Neuronal stem cell (in vitro differentiated cells): ENCODE data around the gene UNC13D.

Experiments
- DNase-seq: peaks from one replicate; pipeline ENCODE4 v3.0.0-alpha.2; 2013; ENCODE audit warnings: low spot score
- H2AFZ ChIP-seq: one replicate; pipeline ENCODE4 v1.6.1; 2013; ENCODE audit warnings: mild to moderate bottlenecking, low read length, inconsistent platforms
- H2AK5ac ChIP-seq: 2 replicates; pipeline ENCODE4 v1.6.1; 2013; ENCODE audit warnings: low read depth, mild to moderate bottlenecking, inconsistent platforms, low read length, moderate library complexity, mixed read lengths
- H2BK120ac ChIP-seq: 2 replicates; pipeline ENCODE4 v1.6.1; 2013; ENCODE audit warnings: low read depth, mild to moderate bottlenecking, inconsistent platforms, low read length, moderate library complexity, mixed read lengths
- H2BK12ac ChIP-seq: one replicate; pipeline ENCODE4 v1.6.1; 2013; ENCODE audit warnings: low read length, inconsistent platforms
- H2BK15ac ChIP-seq: 2 replicates; pipeline ENCODE4 v1.6.1; 2013; ENCODE audit warnings: mild to moderate bottlenecking, low read length, inconsistent platforms, mixed read lengths
- H2BK5ac ChIP-seq: one replicate; pipeline ENCODE4 v1.6.1; 2013; ENCODE audit warnings: inconsistent platforms, mild to moderate bottlenecking, low read length, moderate library complexity
- H3K14ac ChIP-seq: one replicate; pipeline ENCODE4 v1.6.1; 2013; ENCODE audit warnings: low read length, inconsistent platforms
- H3K18ac ChIP-seq: 2 replicates; pipeline ENCODE4 v1.6.1; 2013; ENCODE audit warnings: low read length, inconsistent platforms
- H3K23ac ChIP-seq: 2 replicates; pipeline ENCODE4 v1.6.1; 2013; ENCODE audit warnings: low read depth, mild to moderate bottlenecking, mixed read lengths, low read length, inconsistent platforms; ENCODE audit not compliant: poor library complexity
- H3K27ac ChIP-seq: replicated peaks from 3 replicates; pipeline ENCODE4 v1.5.1; 2013; ENCODE audit warnings: low read length, inconsistent platforms
- H3K27me3 ChIP-seq, 3 experiments: 2 replicates each; pipeline ENCODE4 v1.6.1; 2013; ENCODE audit warnings: low read length in 3 of 3, mild to moderate bottlenecking in 2 of 3, inconsistent platforms in 1 of 3, low read depth in 1 of 3, mixed read lengths in 1 of 3, moderate library complexity in 1 of 3; ENCODE audit not compliant: control insufficient read depth in 3 of 3, insufficient read depth in 3 of 3
- H3K36me3 ChIP-seq, 2 donors: replicated peaks in 1 of 2; 2 replicates each; pipeline ENCODE4 v1.6.1; 2013; ENCODE audit warnings: low read length in 2 of 2; ENCODE audit not compliant: control insufficient read depth in 2 of 2, insufficient read depth in 2 of 2
- H3K4ac ChIP-seq: 2 replicates; pipeline ENCODE4 v1.6.1; 2013; ENCODE audit warnings: inconsistent platforms, mild to moderate bottlenecking, low read length, moderate library complexity
- H3K4me1 ChIP-seq, 2 donors: 1 replicate in 1 of 2; 2 replicates in 1 of 2; pipeline ENCODE4 v1.6.1; 2013; ENCODE audit warnings: low read length in 2 of 2, low read depth in 1 of 2; ENCODE audit not compliant: control insufficient read depth in 2 of 2, insufficient read depth in 1 of 2
- H3K4me2 ChIP-seq: one replicate; pipeline ENCODE4 v1.6.1; 2013; ENCODE audit warnings: mild to moderate bottlenecking, low read length, inconsistent platforms; ENCODE audit not compliant: insufficient read depth, poor library complexity, severe bottlenecking
- H3K4me3 ChIP-seq, 2 donors: 2 replicates each; pipeline ENCODE4 v1.5.1; 2013; ENCODE audit warnings: low read length in 2 of 2, mild to moderate bottlenecking in 2 of 2, inconsistent platforms in 1 of 2, moderate library complexity in 1 of 2
- H3K79me1 ChIP-seq: one replicate; pipeline ENCODE4 v1.6.1; 2013; ENCODE audit warnings: low read depth, mild to moderate bottlenecking, inconsistent platforms, low read length, moderate library complexity
- H3K9ac ChIP-seq: one replicate; pipeline ENCODE4 v1.6.1; 2013; ENCODE audit warnings: mild to moderate bottlenecking, low read depth, low read length, inconsistent platforms; ENCODE audit not compliant: poor library complexity
- H3K9me3 ChIP-seq, 2 donors: replicated peaks in 1 of 2; 2 replicates each; pipeline versions ENCODE3 to v1.6.1; 2013; ENCODE audit warnings: low read length in 2 of 2, mild to moderate bottlenecking in 2 of 2, inconsistent platforms in 1 of 2, low read depth in 1 of 2, mixed read lengths in 1 of 2, moderate library complexity in 1 of 2; ENCODE audit not compliant: control insufficient read depth in 2 of 2, insufficient read depth in 1 of 2
- H4K8ac ChIP-seq: one replicate; pipeline ENCODE4 v1.6.1; 2013; ENCODE audit warnings: low read depth, mild to moderate bottlenecking, inconsistent platforms, low read length, moderate library complexity
- H4K91ac ChIP-seq: one replicate; pipeline ENCODE4 v1.6.1; 2013; ENCODE audit warnings: low read length, low read depth, mild to moderate bottlenecking, inconsistent platforms; ENCODE audit not compliant: poor library complexity
- WGBS, 2 donors: extraction: QIAGEN DNeasy Blood & Tissue Kit; methylation state at CpG; one replicate each; pipeline ENCODE4 v1.1.7; 2013; ENCODE audit warnings: missing lambda C conversion rate in 2 of 2, mixed read lengths in 1 of 2; ENCODE audit not compliant: insufficient read length in 2 of 2, insufficient replicate concordance in 1 of 2; ENCODE audit errors: extremely low coverage in 2 of 2; 5-methylcytosine and 5-hydroxymethylcytosine counted together

The UNC13D gene

DNA sequence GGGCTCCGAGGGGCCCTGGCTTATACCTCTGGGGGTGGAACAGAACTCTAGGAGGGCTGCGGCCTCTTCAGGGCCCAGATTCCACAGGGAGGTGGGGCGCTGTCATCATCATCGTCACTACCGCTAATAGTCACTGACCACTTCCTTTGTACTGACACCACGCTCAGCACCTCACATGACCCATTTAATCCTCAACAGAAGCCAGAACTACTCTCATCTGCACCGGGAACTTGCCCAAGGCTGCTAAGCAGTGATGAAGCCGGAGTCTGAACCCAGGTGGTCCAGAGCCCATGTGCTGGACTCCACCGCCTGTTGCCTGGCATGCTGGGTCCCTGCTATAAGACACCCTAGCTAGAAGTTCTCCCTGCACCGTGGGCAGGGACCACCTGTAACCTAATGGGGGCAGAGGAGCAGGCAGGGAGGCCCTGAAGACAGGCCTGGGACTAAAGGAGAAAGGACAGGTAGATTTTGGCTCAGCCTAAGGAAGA, 12.0 kb downstream of the UNC13D start:
- no peak overlapping the region for H3K4me2 ChIP-seq
- WGBS, 2 donors = no CpG with 5 or more reads among the region's 10 CpGs
- no peak for DNase-seq
- no peak overlapping the region for H3K27ac ChIP-seq
- H2BK120ac ChIP-seq = peak overlapping the region; percentile 89
- peaks cover 4% of the 10 kb centered on the region for H3K79me1 ChIP-seq
- no peaks in the 10 kb centered on the region for H3K9me3 ChIP-seq
- H2BK12ac ChIP-seq = no peak overlapping the region
- peak overlapping the region; percentile 94 for H3K18ac ChIP-seq
- peak overlapping the region; percentile 78 for H3K14ac ChIP-seq
- H3K23ac ChIP-seq = peak overlapping the region; percentile 61
- H2BK5ac ChIP-seq = peak overlapping the region; percentile 71
- H3K9ac ChIP-seq = peak overlapping the region; percentile 67
- peak overlapping the region; percentile 40 for H2AFZ ChIP-seq
- no peak overlapping the region for H4K91ac ChIP-seq
- peak overlapping the region; percentile 58 for H2AK5ac ChIP-seq
- H2BK15ac ChIP-seq = no peak overlapping the region
- no peaks in the 10 kb centered on the region for H3K36me3 ChIP-seq
- no peak overlapping the region for H3K4me3 ChIP-seq
- H4K8ac ChIP-seq = no peak overlapping the region
- H3K4ac ChIP-seq = no peak overlapping the region
- H3K27me3 ChIP-seq = no peaks in the 10 kb centered on the region
- peaks cover 20 to 21% of the 10 kb centered on the region in 2 donors for H3K4me1 ChIP-seq

GRCh38 chr17:75831032-75831571, 13.1 kb downstream of the UNC13D start:
- Histone ChIP-seq H4K91ac (no peak overlapping the region), H2BK12ac (no peak overlapping the region), H3K4me2 (no peak overlapping the region), H4K8ac (peak overlapping the region; percentile 24), H3K36me3 (peaks cover 5 to 7% of the 10 kb centered on the region in 2 donors), H2AK5ac (peak overlapping the region; percentile 4), H2BK5ac (no peak overlapping the region), H3K27ac (no peak overlapping the region), H3K4ac (no peak overlapping the region), H3K9me3 (no peaks in the 10 kb centered on the region), H3K23ac (no peak overlapping the region), H3K9ac (peak overlapping the region; percentile 37), H3K79me1 (peaks cover 4% of the 10 kb centered on the region), H3K27me3 (no peaks in the 10 kb centered on the region), H2AFZ (no peak overlapping the region), H2BK15ac (no peak overlapping the region), H3K4me1 (peaks cover 13 to 21% of the 10 kb centered on the region in 2 donors), H3K18ac (no peak overlapping the region), H2BK120ac (no peak overlapping the region), H3K4me3 (no peak overlapping the region), H3K14ac (no peak overlapping the region)
- no peak for DNase-seq
- WGBS, 2 donors = no CpG with 5 or more reads among the region's 15 CpGs

GRCh38 chr17:75830164-75831031, 13.8 kb downstream of the UNC13D start:
- WGBS, 2 donors = no CpG with 5 or more reads among the region's 27 CpGs
- DNase-seq = peak; percentile 44

GRCh38 chr17:75829747-75830146, 14.5 kb downstream of the UNC13D start:
- Histone ChIP-seq H3K9me3 (no peaks in the 10 kb centered on the region), H4K91ac (no peak overlapping the region), H4K8ac (no peak overlapping the region), H2BK12ac (no peak overlapping the region), H3K18ac (no peak overlapping the region), H3K36me3 (peaks cover 8 to 17% of the 10 kb centered on the region in 2 donors), H3K79me1 (peaks cover 6% of the 10 kb centered on the region), H3K4me2 (no peak overlapping the region), H2BK5ac (no peak overlapping the region), H3K27ac (no peak overlapping the region), H3K4me1 (peaks cover 11 to 21% of the 10 kb centered on the region in 2 donors), H3K9ac (no peak overlapping the region), H3K27me3 (no peaks in the 10 kb centered on the region), H2AFZ (no peak overlapping the region), H3K23ac (no peak overlapping the region), H2AK5ac (peak overlapping the region; percentile 39), H3K14ac (no peak overlapping the region), H2BK15ac (no peak overlapping the region), H3K4ac (no peak overlapping the region), H2BK120ac (no peak overlapping the region), H3K4me3 (no peak overlapping the region)
- DNase-seq = no peak
- no CpG with 5 or more reads among the region's 7 CpGs for WGBS, 2 donors

More at GRCh38 chr17:75830164-75831031, 13.8 kb downstream of the UNC13D start:
- H2BK15ac ChIP-seq = no peak overlapping the region
- peaks cover 11 to 21% of the 10 kb centered on the region in 2 donors for H3K4me1 ChIP-seq
- no peak overlapping the region for H3K14ac ChIP-seq
- no peak overlapping the region for H3K4ac ChIP-seq
- no peaks in the 10 kb centered on the region for H3K27me3 ChIP-seq
- no peak overlapping the region for H3K4me3 ChIP-seq
- no peak overlapping the region for H3K27ac ChIP-seq
- H4K91ac ChIP-seq = peak overlapping the region; percentile 58
- peak overlapping the region; percentile 39 for H2AK5ac ChIP-seq
- H3K79me1 ChIP-seq = peaks cover 6% of the 10 kb centered on the region
- H3K9ac ChIP-seq = peak overlapping the region; percentile 73
- no peak overlapping the region for H2BK12ac ChIP-seq
- no peak overlapping the region for H2BK120ac ChIP-seq
- H4K8ac ChIP-seq = peak overlapping the region; percentile 23
- H3K4me2 ChIP-seq = no peak overlapping the region
- H2BK5ac ChIP-seq = no peak overlapping the region
- H3K36me3 ChIP-seq = peaks cover 8 to 13% of the 10 kb centered on the region in 2 donors
- peak overlapping the region; percentile 72 for H3K18ac ChIP-seq
- H3K9me3 ChIP-seq = no peaks in the 10 kb centered on the region
- H2AFZ ChIP-seq = no peak overlapping the region
- peak overlapping the region; percentile 69 for H3K23ac ChIP-seq
